CD4-positive, alpha-beta T cell treated with Interleukin-6 at 100 ng/mL for 8 hours (primary cell): ENCODE data around the gene SART3.
"Not testable (repeated sequence)": the region's sequence is repeated elsewhere in the genome, so short reads cannot be mapped to it uniquely, and the experiment has no call there.

Experiments used
- DNase-seq: peaks from one replicate; pipeline ENCODE4 v3.0.0-alpha.2; 2020; ENCODE audit warnings: mixed read lengths, low spot score

The SART3 gene

DNA sequence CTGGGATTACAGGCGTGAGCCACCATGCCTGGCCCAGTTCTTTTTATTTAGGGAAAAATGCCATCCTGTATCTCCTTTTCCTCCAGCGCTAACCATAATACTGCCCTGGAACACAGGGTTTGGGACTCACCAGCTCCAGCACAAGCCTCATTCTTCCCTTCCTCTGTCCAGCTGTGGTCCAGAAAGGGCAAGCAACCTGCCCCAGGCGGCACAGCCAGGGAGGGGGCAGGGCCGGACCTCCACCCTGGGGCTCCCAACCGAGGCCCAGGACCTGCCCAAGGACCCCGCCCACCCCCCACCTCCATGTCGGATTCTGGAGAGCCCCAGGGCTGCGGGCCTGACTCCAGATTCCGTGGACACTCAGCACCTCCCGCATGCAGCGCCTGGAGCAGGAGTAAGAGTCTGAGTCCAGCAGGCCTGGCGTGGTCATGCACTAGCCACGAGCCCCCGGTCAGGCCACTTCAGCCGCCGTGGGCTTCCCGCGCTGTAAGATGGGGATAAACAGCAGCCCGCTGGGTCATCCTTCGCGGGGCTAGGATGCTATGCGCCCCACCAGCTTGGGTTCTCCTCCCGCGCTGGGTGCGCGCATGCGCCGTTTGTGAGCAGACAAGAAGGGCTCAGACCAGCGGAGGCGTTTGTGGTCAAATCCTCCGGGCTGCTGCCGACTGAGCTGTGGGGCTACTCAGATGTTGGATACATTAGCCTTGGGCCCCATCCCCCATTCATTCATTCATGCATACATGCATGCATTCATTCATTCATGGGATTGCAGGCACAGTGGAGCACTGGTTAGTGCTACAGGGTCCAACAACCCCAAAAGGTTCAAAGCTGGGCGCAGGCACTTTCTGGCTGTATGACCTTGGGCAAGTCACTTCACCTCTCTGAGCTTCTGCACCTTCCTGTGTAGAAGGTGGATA, 20.6 kb upstream of the SART3 start:
- no peak for DNase-seq

DNA sequence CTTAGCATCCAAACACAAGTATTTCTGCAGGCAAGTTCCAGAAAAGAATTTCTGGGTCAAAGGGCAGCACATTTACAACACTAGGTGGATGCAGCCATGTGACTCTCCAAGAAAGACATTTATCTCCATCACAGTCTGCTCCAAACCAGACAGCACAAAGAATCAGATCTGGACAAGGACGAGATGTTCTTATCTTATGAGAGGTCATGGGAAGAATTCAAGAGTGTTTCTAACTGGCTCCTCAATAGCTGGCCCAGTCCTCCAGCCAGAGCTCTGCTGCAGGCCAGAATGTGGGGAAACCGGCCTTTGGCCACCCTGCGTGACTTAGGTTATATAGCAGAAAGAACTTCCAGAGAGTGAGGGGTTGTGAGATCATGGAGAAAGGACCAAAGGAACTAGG, 19.6 kb upstream of the SART3 start:
- no peak for DNase-seq

DNA sequence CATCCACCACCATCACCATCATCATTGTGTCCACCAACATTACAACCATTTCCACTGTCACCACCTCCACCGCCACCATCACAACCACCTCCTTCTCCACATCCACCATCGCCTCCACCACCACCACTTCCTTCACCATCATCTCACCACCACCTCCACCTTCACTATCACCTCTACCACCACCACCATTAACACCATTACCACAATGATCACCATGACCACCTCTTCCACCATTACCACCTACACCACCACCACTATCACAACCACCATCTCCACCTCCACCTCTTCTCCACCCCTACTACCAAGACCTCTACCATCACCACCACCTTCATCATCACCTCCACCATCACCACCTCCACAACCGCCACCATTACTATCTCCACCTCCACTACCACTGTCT, 17.8 kb upstream of the SART3 start:
- DNase-seq = no peak

DNA sequence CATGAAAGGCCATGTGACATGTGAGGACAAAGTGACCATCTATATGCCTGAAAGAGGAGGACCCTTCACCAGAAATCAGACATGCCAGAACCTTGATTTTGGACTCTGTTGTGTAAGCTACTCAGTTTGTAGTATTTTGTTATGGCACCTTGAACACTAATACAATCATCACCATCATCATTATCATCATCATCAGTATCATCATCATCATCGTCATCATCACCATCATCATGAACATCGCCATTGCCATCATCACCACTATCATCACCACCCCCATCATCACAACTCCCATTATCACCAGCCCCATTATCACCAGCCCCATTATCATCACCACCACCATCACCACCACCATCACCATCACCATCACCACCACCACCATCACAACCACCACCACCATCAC, 17.3 kb upstream of the SART3 start:
- no peak for DNase-seq

DNA sequence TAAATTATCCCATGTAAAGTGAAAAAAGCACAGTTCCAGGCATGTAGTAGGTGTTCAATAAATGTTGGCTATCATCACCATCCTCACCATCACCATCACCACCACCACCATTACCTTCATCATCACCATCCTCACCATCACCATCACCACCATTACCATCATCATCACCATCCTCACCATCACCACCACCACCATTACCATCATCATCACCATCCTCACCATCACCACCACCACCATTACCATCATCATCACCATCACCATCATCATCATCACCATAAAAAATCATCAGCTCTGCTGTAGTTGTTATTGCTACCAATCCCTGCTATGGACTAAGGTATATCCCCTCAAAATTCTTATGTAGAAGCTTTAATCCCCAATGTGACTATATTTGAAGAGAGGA, 16.5 kb upstream of the SART3 start:
- DNase-seq = no peak

DNA sequence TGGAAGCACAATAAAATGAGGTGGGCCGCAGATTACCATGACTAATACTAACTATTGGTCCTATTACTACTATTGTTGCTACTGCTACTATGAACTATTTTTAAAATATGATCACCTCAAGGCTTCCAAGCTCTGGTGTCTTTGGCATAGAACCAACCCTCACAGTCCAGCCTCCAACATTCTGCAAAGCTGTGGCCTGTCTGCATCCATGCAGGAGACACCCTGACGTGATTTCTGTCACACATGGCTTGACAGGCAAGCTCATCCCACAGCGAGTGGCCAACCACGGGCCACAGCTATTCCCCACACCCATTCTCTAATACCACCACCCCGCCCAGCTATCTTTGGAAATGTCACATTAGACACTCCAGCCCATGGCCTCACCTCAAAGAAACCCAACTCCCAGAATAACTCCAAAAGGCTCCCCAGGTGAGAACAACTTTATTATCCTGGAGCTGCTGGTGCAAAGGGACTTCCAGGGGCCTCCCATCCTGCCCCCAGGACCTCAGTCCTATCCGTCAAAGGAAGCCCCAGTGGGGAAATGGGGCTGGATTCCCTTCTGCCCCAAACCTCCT, 15.8 kb upstream of the SART3 start:
- DNase-seq = no peak

DNA sequence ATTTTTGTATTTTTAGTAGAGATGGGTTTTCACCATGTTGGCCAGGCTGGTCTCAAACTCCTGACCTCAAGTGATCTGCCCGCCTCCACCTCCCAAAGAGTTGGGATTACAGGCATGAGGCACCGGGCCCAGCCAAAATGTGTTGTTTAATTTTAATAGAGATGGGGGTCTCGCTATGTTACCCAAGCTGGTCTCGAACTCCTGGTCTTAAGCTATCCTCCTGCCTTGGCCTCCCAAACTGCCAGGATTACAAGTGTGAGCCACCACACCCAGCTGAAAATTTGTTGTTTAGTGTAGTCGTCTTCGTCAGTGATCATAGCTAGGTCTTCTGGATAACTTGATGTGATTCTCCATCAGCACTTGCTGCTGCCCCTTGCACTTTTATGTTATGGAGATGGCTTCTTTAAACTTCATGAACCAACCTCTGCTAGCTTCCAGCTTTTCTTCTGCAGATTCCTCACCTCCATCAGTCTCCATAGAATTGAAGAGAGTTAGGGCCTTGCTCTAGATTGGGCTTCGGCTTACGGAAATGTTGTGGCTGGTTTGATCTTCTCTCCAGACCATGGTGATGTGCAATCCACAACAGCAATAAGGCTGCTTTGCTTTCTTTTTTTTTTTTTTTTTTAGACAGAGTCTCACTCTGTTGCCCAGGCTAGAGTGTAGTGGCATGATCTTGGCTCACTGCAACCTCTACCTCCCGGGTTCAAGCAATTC, 14.4 kb upstream of the SART3 start:
- peak; percentile 17 for DNase-seq

DNA sequence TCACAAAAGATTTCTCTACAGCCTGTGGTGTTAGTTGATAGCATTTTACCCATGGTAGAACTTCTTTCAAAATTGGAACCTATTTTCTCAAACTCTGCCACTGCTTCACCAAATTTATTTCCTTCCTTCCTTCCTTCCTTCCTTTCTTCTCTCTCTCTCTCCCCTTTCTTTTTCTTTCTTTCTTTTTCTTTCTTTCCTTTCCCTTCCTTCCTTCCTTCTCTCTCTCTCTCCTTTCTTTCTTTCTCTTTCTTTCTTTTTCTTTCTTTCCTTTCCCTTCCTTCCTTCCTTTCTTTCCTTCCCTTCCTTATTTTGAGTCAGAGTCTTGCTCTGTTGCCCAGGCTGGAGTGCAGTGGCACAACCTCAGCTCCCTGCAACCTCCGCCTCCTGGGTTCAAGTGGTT, 13.3 kb upstream of the SART3 start:
- DNase-seq = not testable (repeated sequence)

DNA sequence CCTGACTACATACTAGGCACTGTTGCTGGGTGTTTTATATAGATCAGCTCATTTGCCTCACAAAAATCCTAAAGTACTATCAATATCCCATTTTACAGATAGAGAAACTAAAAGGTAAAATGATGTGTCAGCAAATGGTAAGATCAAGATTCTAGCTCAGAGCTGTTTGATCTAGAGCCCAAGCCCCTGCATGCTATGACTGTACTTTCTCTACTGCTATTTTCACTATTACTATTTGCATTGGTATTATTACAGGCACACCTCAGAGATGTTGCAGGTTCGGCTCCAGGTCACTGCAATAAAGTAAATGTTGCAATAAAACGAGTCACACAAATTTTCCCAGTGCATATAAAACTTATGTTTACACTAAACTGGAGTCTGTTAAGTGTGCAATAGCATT, 12.3 kb upstream of the SART3 start:
- DNase-seq = no peak

DNA sequence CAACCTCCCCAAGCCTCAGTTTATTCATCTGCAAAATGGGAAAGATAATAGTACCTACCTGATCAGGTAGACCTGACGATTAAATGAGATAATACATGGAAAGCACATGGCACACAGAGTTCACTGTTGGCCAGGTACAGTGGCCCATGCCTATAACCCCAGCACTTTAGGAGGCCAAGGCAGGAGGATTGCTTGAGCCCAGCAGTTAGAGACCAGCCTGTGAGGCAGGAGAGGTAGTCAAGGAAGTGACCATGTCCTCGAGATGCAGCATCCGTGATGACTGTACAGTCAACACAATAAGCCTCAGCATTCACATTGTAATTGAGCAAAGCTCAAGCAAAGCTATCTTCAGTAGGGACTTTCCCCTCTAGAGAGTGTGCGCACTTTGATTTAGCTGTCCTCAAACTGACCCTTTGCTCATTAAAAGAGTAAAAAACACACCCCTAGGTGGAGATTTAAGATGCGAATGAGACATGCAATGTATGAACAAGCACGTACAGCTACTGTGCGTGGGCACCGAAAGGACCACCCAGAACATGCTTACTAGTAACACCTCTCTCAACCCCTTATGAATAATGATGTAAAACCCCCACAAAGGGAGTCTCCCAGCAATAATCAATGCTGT, 11.3 kb upstream of the SART3 start:
- DNase-seq = no peak

DNA sequence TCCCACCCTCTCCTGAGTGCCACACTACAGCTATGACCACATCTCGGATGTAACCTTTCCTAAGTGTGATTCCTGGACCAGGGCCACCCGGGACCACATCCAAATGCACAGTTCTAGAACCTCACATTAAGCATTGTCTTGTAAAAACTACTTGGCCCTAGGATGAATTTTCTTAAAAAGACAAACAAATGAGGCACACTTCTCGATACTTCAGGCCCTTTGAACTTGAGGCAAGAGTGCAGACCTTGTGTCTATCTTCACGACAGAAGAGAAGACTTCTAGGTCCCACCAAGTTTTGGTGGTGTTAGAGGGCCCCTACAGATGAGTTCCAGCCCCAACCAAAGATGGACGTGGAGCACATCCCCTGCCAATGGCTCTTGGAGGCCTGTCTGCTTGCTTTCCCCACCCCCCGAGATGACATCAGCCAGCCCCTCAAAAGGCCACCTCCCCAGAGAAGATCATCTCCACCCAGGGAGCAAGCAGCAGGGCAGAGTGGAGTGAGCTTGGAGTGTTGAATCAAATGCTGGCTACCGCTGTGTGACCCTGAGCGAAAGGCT, 10.7 kb upstream of the SART3 start:
- DNase-seq = no peak

DNA sequence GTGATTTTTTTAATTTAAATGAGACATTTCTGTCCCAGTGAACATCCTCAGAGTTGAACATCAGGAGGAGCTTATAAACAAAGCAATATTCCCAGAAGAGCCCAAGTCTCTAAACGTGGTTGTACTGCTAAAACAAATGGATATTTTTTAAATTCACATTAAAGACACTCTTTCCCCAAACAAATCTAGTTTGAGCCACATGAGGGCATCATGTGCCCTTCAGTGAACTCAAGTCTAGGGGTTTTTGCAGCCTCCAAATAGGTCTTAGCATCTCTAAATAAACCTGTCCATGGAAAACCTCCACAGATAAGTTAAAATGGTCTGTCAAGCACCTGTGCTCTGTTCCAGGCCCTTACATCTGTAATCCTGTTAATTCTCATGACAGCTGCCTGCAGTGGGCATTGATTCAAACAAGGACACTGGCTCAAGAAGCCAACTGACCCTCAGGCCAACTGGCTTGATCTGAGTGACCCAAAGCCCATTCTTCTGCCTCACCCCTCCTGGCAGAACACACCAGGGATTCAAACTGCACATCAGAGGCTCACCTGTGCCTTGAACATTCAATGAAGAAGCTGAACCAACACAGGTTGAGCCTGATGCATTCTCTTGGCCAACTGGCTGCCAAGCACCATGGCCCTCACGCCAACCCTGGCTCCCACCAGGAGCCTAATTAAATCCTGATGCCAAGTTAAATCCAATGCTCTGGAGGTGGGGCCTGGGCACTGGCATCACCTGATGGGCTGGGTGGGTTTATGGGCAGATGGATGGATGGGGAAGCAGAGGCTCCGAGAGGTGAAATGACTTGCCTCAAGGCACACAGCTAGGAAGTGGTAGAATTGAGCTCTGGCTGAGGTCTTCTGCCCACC, 10.0 kb upstream of the SART3 start:
- no peak for DNase-seq

DNA sequence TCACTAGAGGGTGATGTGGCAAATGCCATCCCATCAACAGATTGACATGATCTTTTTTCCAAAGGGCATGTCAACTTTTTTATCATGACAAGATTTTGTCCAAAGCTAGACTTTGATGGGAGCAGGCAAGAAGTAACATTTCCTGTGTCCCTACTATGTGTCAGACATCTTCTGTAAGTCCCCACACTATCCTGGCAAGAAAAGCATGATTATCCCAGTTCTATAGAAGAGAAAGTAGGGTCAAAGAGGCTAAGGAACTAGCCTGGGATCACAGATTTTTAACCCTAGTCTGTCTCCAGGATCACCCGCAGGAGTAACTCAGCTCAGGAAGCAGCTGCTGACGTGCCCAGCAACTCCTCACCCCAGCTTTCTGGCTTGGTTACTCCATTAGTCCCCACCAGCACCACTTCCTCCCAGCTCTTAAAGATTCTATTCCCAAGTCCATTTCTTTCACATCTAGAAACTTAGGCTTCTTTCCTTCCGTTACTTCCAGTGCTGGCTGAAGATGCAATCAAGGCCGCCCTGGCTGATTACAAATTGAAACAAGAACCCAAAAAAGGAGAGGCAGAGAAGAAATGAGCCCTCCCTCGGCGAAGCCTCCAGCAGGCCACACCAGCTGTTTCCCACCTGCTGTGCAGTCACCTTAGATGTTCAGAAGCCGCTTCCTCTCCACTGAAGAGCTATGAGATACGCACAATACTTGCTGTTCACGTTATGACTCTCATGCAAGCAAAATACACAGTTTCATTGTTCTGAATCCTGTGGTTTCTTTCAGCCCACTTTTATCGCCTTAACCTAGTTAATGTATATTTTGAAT, 7.6 kb upstream of the SART3 start:
- DNase-seq = peak; percentile 80

DNA sequence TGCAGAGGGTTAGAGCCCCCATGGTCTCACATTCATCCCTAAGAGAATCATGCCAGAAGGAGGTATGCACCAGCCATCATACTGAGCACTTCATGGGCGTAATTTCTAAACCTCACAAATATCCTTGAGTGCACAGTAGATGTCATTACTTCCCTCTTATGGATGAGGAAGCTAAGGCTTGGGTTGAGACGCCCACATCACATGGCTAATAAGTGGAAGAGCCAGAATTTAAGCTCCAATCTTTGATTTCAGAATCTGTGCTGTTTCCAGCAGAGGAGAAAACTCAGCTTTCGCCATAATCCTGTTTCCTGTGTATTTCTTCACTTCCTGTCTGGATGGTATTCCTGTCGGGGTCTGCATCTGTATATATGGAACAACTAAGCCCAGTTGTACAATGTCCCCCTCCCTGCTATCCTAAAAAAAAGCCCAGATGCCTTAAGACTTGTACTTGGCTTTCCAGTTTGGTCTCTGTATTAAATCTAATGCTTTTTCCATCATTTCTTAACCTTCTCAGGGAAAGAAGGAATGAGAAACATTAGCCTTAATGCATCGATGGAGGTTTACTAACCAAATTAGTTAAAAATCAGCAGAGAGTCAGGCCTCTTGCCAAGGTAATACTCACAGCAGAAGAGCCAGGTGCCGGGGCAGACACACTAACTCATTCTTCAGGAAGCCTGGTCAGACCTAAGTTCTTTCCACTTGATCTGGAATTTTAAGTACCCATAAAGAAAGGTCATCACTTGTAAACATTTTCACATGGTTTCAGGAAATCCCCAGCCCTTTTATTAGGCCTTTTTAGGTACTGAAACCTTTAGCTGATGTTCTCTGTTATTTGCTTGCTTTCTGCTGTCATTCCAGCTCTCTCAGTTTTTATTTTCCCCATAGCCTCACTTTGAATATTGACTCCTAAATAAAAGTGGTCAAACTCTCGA, 6.7 kb upstream of the SART3 start:
- DNase-seq = no peak

DNA sequence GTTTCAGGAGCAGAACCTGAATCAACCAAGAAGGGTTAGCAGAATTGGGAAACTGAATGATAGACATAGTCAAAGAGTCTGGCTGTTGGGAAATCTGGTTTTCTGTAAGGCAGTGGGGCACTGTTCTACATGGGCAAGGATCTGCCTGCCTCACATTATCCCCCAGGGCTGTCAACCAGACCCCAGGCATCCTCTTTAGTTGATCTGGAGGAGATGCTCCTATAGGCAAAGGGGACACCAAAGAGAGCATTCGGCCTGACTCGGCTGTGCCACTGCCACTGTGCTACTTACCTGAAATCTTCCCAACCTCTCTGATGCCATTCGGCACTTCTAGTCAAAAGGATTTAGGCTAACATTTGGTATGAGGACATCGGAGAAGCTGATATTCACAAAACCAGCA, 5.5 kb upstream of the SART3 start:
- DNase-seq = no peak

DNA sequence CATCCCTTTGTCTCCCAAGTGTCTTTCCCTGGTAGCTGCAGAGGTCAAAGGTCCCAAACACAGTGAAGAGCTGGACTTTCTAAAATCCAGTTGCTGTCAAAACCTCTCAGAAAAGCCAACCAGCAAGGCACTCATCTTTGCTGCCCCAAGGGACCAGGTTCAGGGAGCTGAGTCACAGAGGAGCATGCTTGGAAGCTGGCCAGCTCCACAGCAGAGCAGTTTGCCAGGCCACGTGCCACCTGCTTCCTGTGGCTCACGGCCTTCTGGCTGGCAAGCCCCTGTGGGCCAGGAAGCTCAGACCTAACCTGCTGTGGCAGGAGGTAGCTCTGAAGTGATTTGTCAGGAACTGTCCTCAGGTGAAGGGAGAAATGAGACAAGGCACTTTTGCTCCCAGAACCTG, 5.0 kb upstream of the SART3 start:
- DNase-seq = peak; percentile 80

DNA sequence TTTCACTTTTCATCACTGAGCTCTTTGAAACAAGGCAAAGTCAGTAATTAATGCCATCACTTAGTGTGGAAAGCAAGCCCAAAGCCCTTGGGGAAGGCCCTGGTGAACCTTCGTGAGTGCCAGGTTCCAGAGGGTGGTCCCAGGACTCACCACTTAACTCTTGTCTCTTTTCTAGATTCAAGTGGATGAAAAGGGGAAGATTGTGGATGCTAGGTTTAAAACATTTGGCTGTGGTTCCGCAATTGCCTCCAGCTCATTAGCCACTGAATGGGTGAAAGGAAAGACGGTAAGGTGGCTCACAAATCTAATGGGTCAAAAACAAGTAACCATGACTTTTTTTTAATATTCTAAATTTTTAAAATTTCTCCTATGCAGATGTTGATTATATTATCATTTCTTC, 4.2 kb upstream of the SART3 start:
- no peak for DNase-seq

DNA sequence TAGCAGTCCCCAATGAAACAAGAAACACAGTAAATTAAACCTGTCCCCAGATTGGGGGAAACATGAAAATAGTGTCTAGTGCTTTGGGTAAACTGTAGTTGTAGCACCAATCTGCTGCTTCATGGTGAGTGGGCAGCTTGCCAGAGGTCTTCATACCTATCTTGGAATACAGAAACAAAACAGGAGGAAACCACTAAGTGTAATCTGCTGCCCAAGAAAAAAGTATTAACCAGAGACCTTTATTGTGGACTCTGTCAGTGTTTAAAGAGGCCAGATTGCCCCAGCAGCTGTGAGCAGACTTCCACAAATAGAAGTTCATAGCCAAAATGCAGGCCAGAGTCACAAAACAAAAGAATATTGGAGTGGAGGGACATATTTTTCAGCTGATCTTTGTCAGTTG, 3.8 kb upstream of the SART3 start:
- DNase-seq = no peak

DNA sequence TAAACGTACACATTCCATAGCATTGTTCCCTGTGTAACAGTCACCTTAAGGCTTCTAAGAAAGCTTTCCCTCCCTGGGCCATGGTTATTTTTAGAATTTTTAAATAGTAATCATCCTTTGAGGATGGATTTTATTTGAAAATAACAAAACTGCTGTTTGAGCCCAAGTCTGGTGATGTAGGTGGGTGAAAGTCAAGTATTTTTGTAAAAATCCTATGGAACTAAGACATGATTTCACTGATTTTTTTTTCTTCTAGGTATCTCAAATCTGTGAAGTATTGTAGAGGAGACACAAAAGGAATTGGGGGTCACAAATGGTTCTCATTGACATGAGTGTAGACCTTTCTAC, 2.8 kb upstream of the SART3 start:
- DNase-seq = no peak
